HG03064 (cell line): Measurements from ENCODE around the gene COX14.
"Not testable (repeated sequence)": the region's sequence is repeated elsewhere in the genome, so short reads cannot be mapped to it uniquely, and the experiment has no call there.

Experiments
- ATAC-seq: cut with Tn5 transposase; IDR thresholded peaks from one replicate; pipeline ENCODE4 v1.9.1; 2021; ENCODE audit warnings: low read depth; ENCODE audit not compliant: unreplicated experiment

The COX14 gene

GRCh38 chr12:50111693-50112455 lies at the start of gene COX14:
Gene COX14, plus strand, starts transcription at chr12:50112236. Its CDS starts 7,808 bp downstream, at chr12:50120044.
- ATAC-seq, result peak; percentile 75

- no peak for ATAC-seq
These were observed 49.1 kb upstream of the COX14 start for GRCh38 chr12:50062728-50063460.

GRCh38 chr12:50065726-50066310 lies 46.2 kb upstream of the COX14 start:
- ATAC-seq, result no peak

GRCh38 chr12:50066402-50066801 lies 45.6 kb upstream of the COX14 start:
- no peak for ATAC-seq

GRCh38 chr12:50069069-50069468 lies 43.0 kb upstream of the COX14 start:
- no peak for ATAC-seq

GRCh38 chr12:50069539-50069938 lies 42.5 kb upstream of the COX14 start:
- no peak for ATAC-seq

GRCh38 chr12:50070314-50071060 lies 41.5 kb upstream of the COX14 start:
- no peak for ATAC-seq

GRCh38 chr12:50072198-50072907 lies 39.7 kb upstream of the COX14 start:
- ATAC-seq, result no peak

- ATAC-seq, result no peak
These were observed 38.8 kb upstream of the COX14 start for GRCh38 chr12:50073206-50073605.

GRCh38 chr12:50073712-50074111 lies 38.3 kb upstream of the COX14 start:
- no peak for ATAC-seq

- ATAC-seq, result peak; percentile 65
These were observed 36.9 kb upstream of the COX14 start for GRCh38 chr12:50074936-50075807.

- ATAC-seq, result no peak
These were observed 36.2 kb upstream of the COX14 start for GRCh38 chr12:50075808-50076170.

- no peak for ATAC-seq
These were observed 34.9 kb upstream of the COX14 start for GRCh38 chr12:50077099-50077498.

- no peak for ATAC-seq
These were observed 33.8 kb upstream of the COX14 start for GRCh38 chr12:50078281-50078680.

- ATAC-seq, result no peak
These were observed 32.3 kb upstream of the COX14 start for GRCh38 chr12:50079771-50080170.

- ATAC-seq, result no peak
These were observed 30.8 kb upstream of the COX14 start for GRCh38 chr12:50081096-50081808.

GRCh38 chr12:50082644-50083043 lies 29.4 kb upstream of the COX14 start:
- no peak for ATAC-seq

GRCh38 chr12:50083301-50083700 lies 28.7 kb upstream of the COX14 start:
- ATAC-seq, result no peak

GRCh38 chr12:50084409-50084774 lies 27.6 kb upstream of the COX14 start:
- not testable (repeated sequence) for ATAC-seq
